Nephron progenitor cell (in vitro differentiated cells): ENCODE data around the gene HSD17B13.

Source experiments
- DNase-seq: peaks from one replicate; pipeline ENCODE4 v3.0.0; 2021
- H3K27ac Mint-ChIP-seq: 2 replicates; pipeline ENCODE4 v1.8.0; 2021; ENCODE audit warnings: mild to moderate bottlenecking, moderate library complexity, mixed read lengths
- H3K27me3 Mint-ChIP-seq: 2 replicates; pipeline ENCODE4 v1.8.0; 2021; ENCODE audit warnings: mild to moderate bottlenecking, low read depth, mixed read lengths; ENCODE audit not compliant: poor library complexity
- H3K36me3 Mint-ChIP-seq: 2 replicates; pipeline ENCODE4 v1.8.0; 2021; ENCODE audit warnings: low read depth, mixed read lengths
- H3K4me1 Mint-ChIP-seq: 2 replicates; pipeline ENCODE4 v1.8.0; 2021; ENCODE audit warnings: mixed read lengths
- H3K4me3 Mint-ChIP-seq: 2 replicates; pipeline ENCODE4 v1.8.0; 2021; ENCODE audit warnings: mild to moderate bottlenecking, moderate library complexity, mixed read lengths
- H3K9me3 Mint-ChIP-seq: 2 replicates; pipeline ENCODE4 v1.8.0; 2021; ENCODE audit warnings: mild to moderate bottlenecking, moderate library complexity, mixed read lengths
- CTCF ChIP-seq: fragments of 200-600 bp; sonication (generic); IDR thresholded peaks from 2 replicates; pipeline ENCODE4 v1.5.0; 2021; ENCODE audit warnings: antibody characterized with exemption

HSD17B13 gene

GRCh38 chr4:87360338-87360935 is 37.8 kb upstream of the HSD17B13 start:
- no peak for DNase-seq
- peak overlapping the region; percentile 61 for H3K27ac Mint-ChIP-seq
- H3K4me1 Mint-ChIP-seq = peaks cover 10% of the 10 kb centered on the region
- H3K9me3 Mint-ChIP-seq = peaks cover under 1% of the 10 kb centered on the region
- H3K27me3 Mint-ChIP-seq = peaks cover 6% of the 10 kb centered on the region
- peaks cover 73% of the 10 kb centered on the region for H3K36me3 Mint-ChIP-seq
- no peak for TF ChIP-seq CTCF
- H3K4me3 Mint-ChIP-seq = no peak overlapping the region

DNA sequence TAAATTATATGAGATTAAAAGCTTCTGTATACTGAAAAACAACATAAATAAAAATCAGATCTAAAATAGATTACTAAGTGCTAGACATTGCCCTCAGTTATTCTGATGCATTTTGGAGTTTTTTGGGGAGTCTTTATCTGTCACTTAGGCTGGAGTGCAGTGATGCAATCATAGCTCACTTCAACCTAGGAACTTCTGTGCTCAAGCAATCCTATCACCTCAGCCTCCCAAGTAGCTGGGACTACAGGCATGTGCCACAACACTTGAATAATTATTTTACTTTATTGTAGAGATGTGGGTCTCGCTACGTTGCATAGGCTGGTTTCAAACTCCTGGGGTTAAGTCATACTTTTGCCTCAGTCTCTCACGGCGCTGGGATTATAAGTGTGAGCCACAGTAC is 36.6 kb upstream of the HSD17B13 start:
- TF ChIP-seq CTCF = no peak
- H3K27ac Mint-ChIP-seq = peak overlapping the region; percentile 39
- H3K9me3 Mint-ChIP-seq = no peaks in the 10 kb centered on the region
- H3K27me3 Mint-ChIP-seq = peaks cover 6% of the 10 kb centered on the region
- no peak overlapping the region for H3K4me3 Mint-ChIP-seq
- H3K4me1 Mint-ChIP-seq = peaks cover 10% of the 10 kb centered on the region
- H3K36me3 Mint-ChIP-seq = peaks cover 76% of the 10 kb centered on the region
- DNase-seq = no peak

- no peak overlapping the region for H3K4me3 Mint-ChIP-seq
- peaks cover 5% of the 10 kb centered on the region for H3K4me1 Mint-ChIP-seq
- no peak overlapping the region for H3K27ac Mint-ChIP-seq
- peaks cover 6% of the 10 kb centered on the region for H3K27me3 Mint-ChIP-seq
- DNase-seq = no peak
- H3K36me3 Mint-ChIP-seq = peaks cover 72% of the 10 kb centered on the region
- TF ChIP-seq CTCF = no peak
- H3K9me3 Mint-ChIP-seq = peaks cover 7% of the 10 kb centered on the region
Observed at GRCh38 chr4:87356832-87357526, 34.3 kb upstream of the HSD17B13 start.

DNA sequence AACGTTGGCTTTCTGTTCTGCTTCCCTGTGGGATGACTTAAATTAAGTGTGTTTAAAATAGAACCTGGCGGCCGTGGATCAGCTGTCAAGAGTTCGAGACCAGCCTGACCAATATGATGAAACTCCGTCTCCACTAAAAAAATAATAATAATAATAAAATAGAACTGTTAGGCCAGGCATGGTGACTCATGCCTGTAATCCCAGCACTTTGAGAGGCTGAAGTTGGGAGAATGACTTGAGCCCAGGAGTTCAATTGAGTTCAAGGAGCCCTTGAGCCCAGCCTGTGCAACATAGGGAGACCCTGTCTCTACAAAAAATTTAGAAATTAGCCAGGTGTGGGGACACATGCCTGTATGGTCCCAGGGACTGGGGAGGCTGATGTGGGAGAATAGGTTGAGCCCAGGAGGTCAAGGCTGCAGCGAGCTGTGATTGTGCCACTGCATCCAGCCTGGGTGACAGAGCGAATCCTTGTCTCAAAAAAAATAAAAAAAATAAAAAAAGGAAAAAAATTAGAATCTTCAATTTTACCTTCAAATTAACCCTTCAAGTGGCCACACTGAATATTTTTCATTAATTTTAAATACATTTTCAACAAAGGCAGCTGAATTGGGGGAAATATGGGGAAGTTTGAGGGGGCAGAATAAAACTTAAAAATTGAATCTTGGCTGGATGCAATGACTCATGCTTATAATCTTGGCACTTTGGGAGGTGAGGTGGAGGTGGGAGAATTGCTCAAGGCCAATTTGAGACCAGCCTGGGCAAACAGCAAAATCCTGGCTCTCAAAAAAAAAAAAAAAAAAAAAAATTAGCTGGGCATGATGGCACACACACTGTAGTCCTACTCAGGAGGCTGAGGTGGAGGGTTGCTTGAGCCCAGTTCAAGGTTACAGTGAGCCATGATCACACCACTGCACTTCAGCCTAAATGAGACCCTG is 31.8 kb upstream of the HSD17B13 start:
- TF ChIP-seq CTCF = no peak
- peaks cover 57% of the 10 kb centered on the region for H3K36me3 Mint-ChIP-seq
- no peak for DNase-seq
- no peaks in the 10 kb centered on the region for H3K4me1 Mint-ChIP-seq
- H3K27me3 Mint-ChIP-seq = peaks cover 3% of the 10 kb centered on the region
- H3K4me3 Mint-ChIP-seq = no peak overlapping the region
- no peak overlapping the region for H3K27ac Mint-ChIP-seq
- peaks cover 7% of the 10 kb centered on the region for H3K9me3 Mint-ChIP-seq

DNA sequence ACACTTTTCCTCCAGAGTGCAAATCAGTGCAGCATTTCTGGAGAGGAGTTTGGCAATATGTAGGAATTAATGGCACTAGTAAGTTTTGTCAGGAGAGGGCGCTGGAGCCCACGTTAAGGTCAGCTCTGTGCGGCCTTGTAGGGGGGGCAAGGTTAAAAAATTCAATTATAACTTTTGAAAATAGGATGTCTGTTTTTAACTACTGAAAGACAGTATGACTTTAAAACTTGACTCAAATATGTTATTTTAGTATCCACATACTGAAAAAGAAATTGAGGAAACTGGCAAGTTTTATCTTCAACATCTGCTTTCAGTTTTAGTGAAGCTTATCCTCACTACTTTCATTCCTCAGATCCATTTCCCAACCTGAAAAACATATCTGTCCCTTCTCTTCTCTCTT is 30.9 kb upstream of the HSD17B13 start:
- peak; percentile 50 for TF ChIP-seq CTCF
- no peak overlapping the region for H3K27ac Mint-ChIP-seq
- peaks cover 48% of the 10 kb centered on the region for H3K36me3 Mint-ChIP-seq
- H3K27me3 Mint-ChIP-seq = peaks cover 3% of the 10 kb centered on the region
- H3K4me3 Mint-ChIP-seq = no peak overlapping the region
- H3K9me3 Mint-ChIP-seq = peaks cover 7% of the 10 kb centered on the region
- DNase-seq = peak; percentile 30
- no peaks in the 10 kb centered on the region for H3K4me1 Mint-ChIP-seq
